OCI-LY7 (cell line): ENCODE measurements around the gene PLEKHJ1. TPM values are rescaled to one million over a fixed set of nuclear protein-coding genes. Genes with fewer than 3 reads are reported as not detected.
A peak's percentile ranks its signal among the peaks of the same experiment; 100 is the strongest.

Source experiments
- BruUV-seq: library from RNA; stranded (reverse); fragments of 400-500 nt; replicated peaks from 2 replicates; lab custom pipeline; 2021; lab: Mats Ljungman, UMichigan
- CTCF ChIA-PET: fragments of 300-600 bp; sonication (Branson Sonifier 250); formaldehyde crosslinking; loops from one replicate; lab custom pipeline; 2022; ENCODE audit warnings: antibody characterized with exemption; ENCODE audit not compliant: unreplicated experiment; lab: Charles Lee
- POLR2A ChIA-PET: fragments of 300-600 bp; sonication (Branson Sonifier 250); formaldehyde crosslinking; loops from one replicate; lab custom pipeline; 2022; ENCODE audit warnings: antibody characterized with exemption; lab: Charles Lee
- DNase-seq: peaks from one replicate; pipeline ENCODE4 v3.0.0-alpha.2; 2015; ENCODE audit warnings: low spot score
- H2AFZ ChIP-seq: fragments of 200-600 bp; sonication (generic), shearing (Covaris generic); 2 replicates; pipeline ENCODE4 v1.6.1; 2014; ENCODE audit warnings: mild to moderate bottlenecking, antibody characterized with exemption, low read length, moderate library complexity
- H3K27ac ChIP-seq: fragments of 200-600 bp; sonication (generic); 2 replicates; pipeline ENCODE4 v1.5.1; 2014; ENCODE audit warnings: mixed run types, low read depth, mild to moderate bottlenecking, moderate library complexity, low read length, inconsistent platforms; ENCODE audit not compliant: poor library complexity, severe bottlenecking
- H3K36me3 ChIP-seq: fragments of 200-600 bp; sonication (generic); 2 replicates; pipeline ENCODE4 v1.6.1; 2014; ENCODE audit warnings: mild to moderate bottlenecking, antibody characterized with exemption, low read length, moderate library complexity, mixed read lengths; ENCODE audit not compliant: insufficient read depth
- H3K4me1 ChIP-seq: fragments of 200-600 bp; sonication (generic); 2 replicates; pipeline ENCODE4 v1.5.1; 2014; ENCODE audit warnings: mild to moderate bottlenecking, low read length; ENCODE audit not compliant: insufficient read depth, poor library complexity, severe bottlenecking
- H3K4me2 ChIP-seq: fragments of 200-600 bp; sonication (generic); 2 replicates; pipeline ENCODE4 v1.6.1; 2014; ENCODE audit warnings: mild to moderate bottlenecking, low read length
- H3K4me3 ChIP-seq: fragments of 200-600 bp; sonication (generic); 2 replicates; pipeline ENCODE4 v1.5.1; 2014; ENCODE audit warnings: mild to moderate bottlenecking, low read depth, low read length; ENCODE audit not compliant: poor library complexity, severe bottlenecking
- H3K79me2 ChIP-seq: fragments of 200-600 bp; sonication (generic); 2 replicates; pipeline ENCODE4 v1.6.1; 2016; ENCODE audit warnings: low read depth, mild to moderate bottlenecking, low read length, moderate library complexity, mixed read lengths; ENCODE audit not compliant: insufficient read depth
- H3K9me2 ChIP-seq: fragments of 200-600 bp; sonication (generic); 2 replicates; pipeline ENCODE4 v1.6.1; 2016; ENCODE audit warnings: mild to moderate bottlenecking, low read length, mixed read lengths; ENCODE audit not compliant: insufficient read depth
- H3K9me3 ChIP-seq: fragments of 200-600 bp; sonication (generic); 2 replicates; pipeline ENCODE4 v1.6.1; 2014; ENCODE audit warnings: mild to moderate bottlenecking, mixed run types, low read length, mixed read lengths
- H4K20me1 ChIP-seq: fragments of 200-600 bp; sonication (generic); 2 replicates; pipeline ENCODE4 v1.6.1; 2014; ENCODE audit warnings: mild to moderate bottlenecking, antibody characterized with exemption, low read length, moderate library complexity, mixed read lengths; ENCODE audit not compliant: insufficient read depth
- CTCF ChIP-seq: fragments of 200-600 bp; sonication (generic); conservative IDR thresholded peaks from 2 replicates; pipeline ENCODE4 v1.5.1; 2014; ENCODE audit warnings: mild to moderate bottlenecking, antibody characterized with exemption, low read length, moderate library complexity, mixed read lengths
- EZH2phosphoT487 ChIP-seq: fragments of 200-600 bp; sonication (generic); IDR thresholded peaks from 2 replicates; pipeline ENCODE4 v1.6.1; 2018; ENCODE audit warnings: low read depth, borderline replicate concordance, mild to moderate bottlenecking, mixed run types, antibody characterized with exemption, low read length, moderate library complexity, mixed read lengths
- intact Hi-C: fragments of 100-400 bp; cut with micrococcal nuclease; formaldehyde crosslinking; loops from one replicate; pipeline ENCODE4 v1.10.0; 2022; ENCODE audit not compliant: unreplicated experiment
- total RNA-seq, 2 experiments: library from RNA; depleted of rRNA in 1 of 2; stranded (reverse); fragments of >200 nt in 1 of 2; shearing (Covaris generic) in 1 of 2; gene quantifications; 2 replicates each; pipeline ENCODE4 v1.2.3, GENCODE V29; 2014 to 2022

The PLEKHJ1 gene
- total RNA-seq, 2 experiments from 2014 or later, result 129 to 205 TPM

DNA sequence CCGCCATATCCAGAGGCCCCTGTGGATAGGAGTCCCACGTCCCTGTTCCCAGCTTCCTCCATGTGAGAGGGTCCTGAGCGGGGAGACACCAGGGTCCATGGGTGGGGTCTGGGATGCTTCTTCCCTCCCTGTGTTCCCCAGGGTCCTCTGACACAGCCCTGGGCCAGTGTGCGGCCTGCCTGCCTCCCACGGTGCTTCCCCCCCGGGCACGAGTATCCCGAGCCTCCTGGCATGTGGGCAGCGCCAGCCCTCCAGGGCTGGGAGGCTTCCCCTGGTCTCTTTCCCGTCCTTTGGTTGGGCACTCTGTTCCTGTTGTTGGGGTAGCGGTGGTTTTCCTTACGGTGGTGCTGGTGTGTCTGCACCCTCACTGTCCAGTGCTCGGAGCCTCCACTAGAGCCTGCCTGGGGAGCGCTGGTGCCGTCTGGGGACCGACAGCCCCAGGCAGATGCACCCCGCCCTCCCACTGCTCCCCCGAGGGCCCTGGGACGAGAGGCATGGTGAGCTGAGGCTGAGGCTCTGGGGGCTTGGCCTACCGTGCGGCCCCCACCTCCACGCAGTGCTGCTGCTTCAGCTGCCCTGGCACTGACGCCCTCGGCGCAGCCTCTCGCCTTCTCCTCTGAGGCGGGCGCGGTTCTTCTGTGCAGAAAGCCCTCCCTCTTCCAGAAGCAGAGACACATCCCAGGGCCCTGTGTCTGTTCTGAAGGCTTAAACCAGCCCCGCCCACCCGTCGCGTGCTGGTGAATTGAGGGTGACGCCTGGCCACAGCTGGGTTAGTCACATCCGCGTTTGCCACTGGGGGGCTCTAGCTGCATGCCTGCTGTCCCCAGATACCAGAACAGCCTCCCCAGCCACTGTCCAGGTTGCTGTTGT is 27.9 kb downstream of the PLEKHJ1 start:
- intact Hi-C loops, result no loop called here
- POLR2A ChIA-PET, result no interaction called here
- no TSS peak for BruUV-seq
- H3K79me2 ChIP-seq, result no peaks in the 10 kb centered on the region
- H3K4me3 ChIP-seq, result no peak overlapping the region
- H3K27ac ChIP-seq, result no peak overlapping the region
- CTCF ChIA-PET, result no interaction called here
- H3K9me2 ChIP-seq, result no peaks in the 10 kb centered on the region
- TF ChIP-seq CTCF, result peak; percentile 67
- TF ChIP-seq EZH2phosphoT487, result no peak
- H3K4me2 ChIP-seq, result no peak overlapping the region
- DNase-seq, result peak; percentile 56
- no peaks in the 10 kb centered on the region for H3K9me3 ChIP-seq
- H3K36me3 ChIP-seq, result peaks cover 81% of the 10 kb centered on the region
- H4K20me1 ChIP-seq, result no peaks in the 10 kb centered on the region
- no peaks in the 10 kb centered on the region for H3K4me1 ChIP-seq
- no peak overlapping the region for H2AFZ ChIP-seq

GRCh38 chr19:2207008-2207407 is 29.1 kb downstream of the PLEKHJ1 start:
- ChIA-PET POLR2A (no interaction called here), CTCF (no interaction called here)
- no peak for DNase-seq
- Histone ChIP-seq H3K9me3 (no peaks in the 10 kb centered on the region), H3K4me3 (no peak overlapping the region), H3K4me1 (no peaks in the 10 kb centered on the region), H3K36me3 (peaks cover 75% of the 10 kb centered on the region), H4K20me1 (no peaks in the 10 kb centered on the region), H3K27ac (no peak overlapping the region), H3K4me2 (no peak overlapping the region), H2AFZ (no peak overlapping the region), H3K79me2 (no peaks in the 10 kb centered on the region), H3K9me2 (no peaks in the 10 kb centered on the region)
- intact Hi-C loops, result no loop called here
- no TSS peak for BruUV-seq
- TF ChIP-seq CTCF, result no peak
- no peak for TF ChIP-seq EZH2phosphoT487

DNA sequence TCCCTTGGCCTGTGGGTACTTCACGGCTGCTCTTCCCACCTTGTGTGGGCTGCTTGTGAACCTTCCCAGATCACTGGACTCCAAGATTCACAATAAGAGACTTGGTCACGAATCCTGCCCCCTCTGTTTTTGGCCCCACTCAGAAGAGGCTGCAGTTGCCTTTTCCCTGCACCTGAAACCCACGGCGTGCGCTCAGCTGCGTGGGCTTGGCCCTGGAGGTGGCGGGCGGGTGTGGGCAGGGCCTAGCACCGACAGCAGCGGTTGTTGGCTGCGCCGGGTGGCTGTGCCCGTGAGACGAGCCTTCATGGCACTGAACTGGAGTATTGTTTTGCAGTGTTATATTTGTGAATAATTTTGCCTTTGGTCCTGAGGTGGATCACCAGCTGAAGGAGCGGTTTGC is 33.8 kb downstream of the PLEKHJ1 start:
- BruUV-seq, result no TSS peak
- no peak overlapping the region for H3K4me2 ChIP-seq

More for the DNA sequence above, 33.8 kb downstream of the PLEKHJ1 start:
- TF ChIP-seq EZH2phosphoT487, result no peak
- no peak for TF ChIP-seq CTCF
- ChIA-PET POLR2A (interaction anchor here (0.6 kb wide), 1 partner anchor 26 kb away, joined by 9 read pairs; no protein-coding TSS in a partner anchor), CTCF (no interaction called here)
- H2AFZ ChIP-seq, result no peak overlapping the region
- H4K20me1 ChIP-seq, result no peaks in the 10 kb centered on the region
- H3K9me2 ChIP-seq, result no peaks in the 10 kb centered on the region
- H3K36me3 ChIP-seq, result peaks cover 37% of the 10 kb centered on the region
- H3K79me2 ChIP-seq, result no peaks in the 10 kb centered on the region
- no peaks in the 10 kb centered on the region for H3K9me3 ChIP-seq
- H3K4me3 ChIP-seq, result no peak overlapping the region
- DNase-seq, result no peak
- H3K27ac ChIP-seq, result no peak overlapping the region
- intact Hi-C loops, result no loop called here
- no peaks in the 10 kb centered on the region for H3K4me1 ChIP-seq
